ENCODE measurements around the gene GRIK2. TPM values are rescaled to one million over a fixed set of nuclear protein-coding genes. Genes with fewer than 3 reads are reported as not detected.

GRIK2 gene
- total and polyA plus RNA-seq, 2 of the 4 experiments (the other 2 are of a cell fraction): 8.2 to 15.2 TPM

DNA sequence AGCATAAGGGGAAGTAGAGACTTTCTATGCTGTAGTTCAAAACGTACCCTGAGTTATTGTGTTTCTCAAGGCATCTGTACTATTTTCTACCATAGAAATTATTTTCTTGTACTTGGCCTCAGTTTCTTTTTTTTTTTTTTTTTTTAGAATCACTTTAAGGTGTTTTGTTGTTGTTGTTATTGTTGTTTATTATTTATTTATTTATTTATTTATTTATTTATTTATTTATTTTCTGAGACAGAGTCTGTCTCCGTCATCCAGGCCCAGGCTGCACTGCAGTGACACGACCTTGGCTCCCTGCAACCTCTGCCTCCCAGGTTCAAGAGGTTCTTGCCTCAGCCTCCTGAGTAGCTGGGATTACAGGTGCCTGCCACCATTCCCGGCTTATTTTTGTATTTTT is 179.1 kb downstream of the GRIK2 start:
- ChIA-PET POLR2A (ENCODE audit: unreplicated experiment) (no interaction called here), CTCF (no interaction called here)
- no peaks in the 10 kb centered on the region; a peak in 1 of 4 replicates for H3K79me1 ChIP-seq (ENCODE audit: low read depth in 1 of 2, low read length in 2 of 2)
- H3K9me1 ChIP-seq (ENCODE audit: insufficient read depth, low read length): no peaks in the 10 kb centered on the region
- no peak overlapping the region for H2AK9ac ChIP-seq (replicated peaks; ENCODE audit: low read depth, low read length, poor library complexity)
- no peak overlapping the region for H2BK15ac ChIP-seq (ENCODE audit: low read depth, low read length)
- H4K8ac ChIP-seq (ENCODE audit: low read depth in 2 of 2, low read length in 2 of 2): no peak overlapping the region
- H3K9me3 ChIP-seq (ENCODE audit: control insufficient read depth, insufficient read depth, low read length): no peaks in the 10 kb centered on the region
- H2BK120ac ChIP-seq (ENCODE audit: low read depth, low read length): no peak overlapping the region
- WGBS, 2 experiments (ENCODE audit: extremely low coverage in 2 of 2, insufficient read length in 1 of 2): no CpG with 5 or more reads among the region's 4 CpGs
- H3K36me3 ChIP-seq (ENCODE audit: control insufficient read depth, insufficient read depth, low read length): no peaks in the 10 kb centered on the region
- H3K4me3 ChIP-seq (ENCODE audit: insufficient read depth, low read depth, low read length): no peak overlapping the region
- H4K5ac ChIP-seq (ENCODE audit: low read depth, low read length): no peak overlapping the region
- in situ Hi-C loops (cut with MboI; ENCODE audit: low sequenced_read_pairs) (no loop called here), dilution Hi-C loops (cut with HindIII; ENCODE audit: low sequenced_read_pairs, unreplicated experiment) (no loop called here), intact Hi-C loops (cut with micrococcal nuclease) (no loop called here)
- TF ChIP-seq POLR2A (IDR thresholded peaks at IDR 0.05; ENCODE audit: low read depth, low read length): no peak
- H2BK5ac ChIP-seq (ENCODE audit: low read depth, low read length, poor library complexity, severe bottlenecking): no peak overlapping the region
- DNase-seq: no peak
- no peak overlapping the region for H2AFZ ChIP-seq (replicated peaks; ENCODE audit: low read length, poor library complexity)
- H4K91ac ChIP-seq (ENCODE audit: insufficient read depth, low read depth, low read length): no peak overlapping the region
- H3K18ac ChIP-seq (ENCODE audit: low read depth, low read length): no peak overlapping the region
- BruUV-seq (replicated peaks): no TSS peak
- H3K27me3 ChIP-seq (ENCODE audit: control insufficient read depth, insufficient read depth, low read length): no peaks in the 10 kb centered on the region
- no peaks in the 10 kb centered on the region for H4K20me1 ChIP-seq (ENCODE audit: insufficient read depth, low read length)
- H3K27ac ChIP-seq (ENCODE audit: insufficient read depth, low read length): no peak overlapping the region
- no peak overlapping the region for H3K4me2 ChIP-seq (ENCODE audit: low read depth, low read length)
- no peak for ATAC-seq (ENCODE audit: low read depth)
- no peak overlapping the region for H3K56ac ChIP-seq (ENCODE audit: extremely low read depth, insufficient read depth, low read length)
- no peak overlapping the region for H3K9ac ChIP-seq (ENCODE audit: low read depth, low read length)
- no peak overlapping the region for H2AK5ac ChIP-seq (ENCODE audit: low read depth, low read length)
- H3K14ac ChIP-seq (replicated peaks; ENCODE audit: low read depth, low read length): no peak overlapping the region
- H3K4ac ChIP-seq (ENCODE audit: low read depth, low read length): no peak overlapping the region
- no peaks in the 10 kb centered on the region for H3K4me1 ChIP-seq (ENCODE audit: control insufficient read depth, insufficient read depth, low read length)
- H3K23ac ChIP-seq (ENCODE audit: low read depth, low read length): no peak overlapping the region
- H2BK20ac ChIP-seq (ENCODE audit: low read depth, low read length): no peak overlapping the region

Data from IMR-90 (cell line).